ENCODE data around the gene ZDHHC11B. TPM values are rescaled to one million over a fixed set of nuclear protein-coding genes. Genes with fewer than 3 reads are reported as not detected.
A peak's percentile ranks its signal among the peaks of the same experiment; 100 is the strongest.

ZDHHC11B gene
- total and polyA plus RNA-seq, 2 donors from 2014 or later: 4.4 to 5.4 TPM

DNA sequence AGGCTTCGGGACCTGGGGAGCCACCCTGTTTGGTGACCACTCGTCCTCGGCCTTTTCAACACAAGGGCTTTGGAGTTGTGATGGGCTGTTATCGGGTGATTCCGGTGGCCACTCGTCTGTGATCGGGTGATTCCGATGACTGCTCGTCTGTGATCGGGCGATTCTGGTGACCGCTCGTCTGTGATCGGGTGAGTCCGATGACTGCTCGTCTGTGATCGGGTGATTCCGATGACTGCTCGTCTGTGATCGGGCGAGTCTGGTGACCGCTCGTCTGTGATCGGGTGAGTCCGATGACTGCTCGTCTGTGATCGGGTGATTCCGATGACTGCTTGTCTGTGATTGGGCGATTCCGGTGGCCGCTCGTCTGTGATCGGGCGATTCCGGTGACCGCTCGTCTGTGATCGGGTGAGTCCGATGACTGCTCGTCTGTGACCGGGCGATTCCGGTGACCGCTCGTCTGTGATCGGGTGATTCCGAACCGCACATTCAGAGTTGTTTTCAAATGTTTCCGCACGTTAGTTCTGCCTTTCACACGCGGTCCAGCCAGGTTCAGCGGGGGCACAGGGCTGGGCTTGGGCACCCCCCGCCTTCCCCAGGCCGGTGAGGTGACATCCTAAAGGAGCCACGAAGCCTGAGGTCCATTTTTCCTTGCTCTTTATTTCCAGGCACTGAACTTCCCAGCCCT is 121.6 kb downstream of the ZDHHC11B start:
- DNase-seq: peak in 1 of 5 donors; percentile 56
- TF ChIP-seq, protein P1, sequence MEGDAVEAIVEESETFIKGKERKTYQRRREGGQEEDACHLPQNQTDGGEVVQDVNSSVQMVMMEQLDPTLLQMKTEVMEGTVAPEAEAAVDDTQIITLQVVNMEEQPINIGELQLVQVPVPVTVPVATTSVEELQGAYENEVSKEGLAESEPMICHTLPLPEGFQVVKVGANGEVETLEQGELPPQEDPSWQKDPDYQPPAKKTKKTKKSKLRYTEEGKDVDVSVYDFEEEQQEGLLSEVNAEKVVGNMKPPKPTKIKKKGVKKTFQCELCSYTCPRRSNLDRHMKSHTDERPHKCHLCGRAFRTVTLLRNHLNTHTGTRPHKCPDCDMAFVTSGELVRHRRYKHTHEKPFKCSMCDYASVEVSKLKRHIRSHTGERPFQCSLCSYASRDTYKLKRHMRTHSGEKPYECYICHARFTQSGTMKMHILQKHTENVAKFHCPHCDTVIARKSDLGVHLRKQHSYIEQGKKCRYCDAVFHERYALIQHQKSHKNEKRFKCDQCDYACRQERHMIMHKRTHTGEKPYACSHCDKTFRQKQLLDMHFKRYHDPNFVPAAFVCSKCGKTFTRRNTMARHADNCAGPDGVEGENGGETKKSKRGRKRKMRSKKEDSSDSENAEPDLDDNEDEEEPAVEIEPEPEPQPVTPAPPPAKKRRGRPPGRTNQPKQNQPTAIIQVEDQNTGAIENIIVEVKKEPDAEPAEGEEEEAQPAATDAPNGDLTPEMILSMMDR (IDR thresholded peaks at IDR 0.05; ENCODE audit: borderline replicate concordance, extremely low read depth, insufficient read depth): no peak
- no peaks in the 10 kb centered on the region for H3K9me3 ChIP-seq (ENCODE audit: control insufficient read depth in 2 of 3, insufficient read depth in 1 of 3, low read length in 3 of 3)
- no peak overlapping the region for H3K4me3 ChIP-seq (ENCODE audit: low read length in 3 of 3)
- peaks cover 0 to 4% (median 4%) of the 10 kb centered on the region in 3 donors for H3K36me3 ChIP-seq (ENCODE audit: control insufficient read depth in 2 of 3, insufficient read depth in 3 of 3, low read length in 3 of 3)
- no peak overlapping the region for H3K27ac ChIP-seq (ENCODE audit: low read depth in 2 of 2, low read length in 2 of 2)
- H3K27me3 ChIP-seq (ENCODE audit: control insufficient read depth, insufficient read depth, low read length): no peaks in the 10 kb centered on the region
- no peaks in the 10 kb centered on the region for H3K4me1 ChIP-seq (ENCODE audit: control insufficient read depth in 2 of 3, insufficient read depth in 2 of 3, low read depth in 1 of 3, low read length in 3 of 3)
- no peak overlapping the region for H3K9ac ChIP-seq (ENCODE audit: low read length in 3 of 3)
- FAIRE-seq: no peak
- intact Hi-C loops (cut with DNase I): loop anchor here (10.0 kb wide), 1 partner anchor 242 kb away; no protein-coding TSS in a partner anchor

DNA sequence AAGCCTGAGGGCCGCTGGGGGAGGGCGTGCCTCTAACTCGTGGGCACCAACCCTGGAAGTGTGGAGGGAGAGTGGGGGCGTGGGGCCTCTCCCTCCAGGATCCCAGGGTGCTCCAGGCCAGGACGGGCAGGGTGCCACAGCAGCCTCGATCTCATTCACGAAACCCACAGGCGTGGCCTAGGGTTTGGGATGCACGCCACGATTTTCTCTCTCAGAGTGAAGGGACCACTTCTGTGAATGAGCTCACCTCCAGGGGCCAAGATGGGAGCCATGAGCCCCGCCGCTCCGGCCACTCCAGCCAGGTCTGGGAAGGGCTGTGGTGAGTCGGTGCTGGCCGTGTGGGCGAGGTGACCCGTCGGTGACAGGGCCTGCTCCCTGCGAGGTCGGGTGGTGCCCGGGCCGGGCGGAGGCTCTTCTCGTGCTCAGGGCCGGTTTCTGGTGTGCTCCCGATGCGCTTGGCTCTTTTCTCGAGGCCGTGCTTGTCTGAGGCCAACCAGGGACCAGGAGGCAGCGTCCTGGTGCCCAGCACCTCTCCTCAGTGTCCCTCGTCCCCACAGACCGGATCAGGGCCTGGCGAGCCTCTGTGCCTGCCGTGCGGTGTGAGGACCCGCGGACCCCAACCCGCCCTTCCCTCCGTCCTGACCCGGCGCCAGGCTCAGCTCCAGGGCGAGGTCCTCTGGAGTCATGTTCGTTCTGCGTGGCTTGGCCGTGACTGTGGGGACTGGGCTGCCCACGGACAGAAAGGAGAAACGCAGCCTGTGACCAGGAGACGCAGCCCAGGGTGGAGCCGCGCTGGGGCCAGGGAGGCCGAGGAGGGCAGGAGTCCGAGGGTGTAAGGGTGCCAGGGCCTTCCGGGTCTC is 122.4 kb downstream of the ZDHHC11B start:
- DNase-seq (peak in 1 of 5 donors; percentile 69), FAIRE-seq (no peak)
- TF ChIP-seq, protein P1 (IDR thresholded peaks at IDR 0.05; ENCODE audit: borderline replicate concordance, extremely low read depth, insufficient read depth): no peak
- H3K4me1 ChIP-seq (ENCODE audit: control insufficient read depth in 2 of 3, insufficient read depth in 2 of 3, low read depth in 1 of 3, low read length in 3 of 3): no peaks in the 10 kb centered on the region
- no peaks in the 10 kb centered on the region for H3K9me3 ChIP-seq (ENCODE audit: control insufficient read depth in 2 of 3, insufficient read depth in 1 of 3, low read length in 3 of 3)
- H3K4me3 ChIP-seq (ENCODE audit: low read length in 3 of 3): no peak overlapping the region
- H3K9ac ChIP-seq (ENCODE audit: low read length in 3 of 3): no peak overlapping the region
- intact Hi-C loops (cut with DNase I): loop anchor here (10.0 kb wide), 1 partner anchor 243 kb away; no protein-coding TSS in a partner anchor
- no peak overlapping the region for H3K27ac ChIP-seq (ENCODE audit: low read depth in 2 of 2, low read length in 2 of 2)
- H3K27me3 ChIP-seq (ENCODE audit: control insufficient read depth, insufficient read depth, low read length): no peaks in the 10 kb centered on the region
- H3K36me3 ChIP-seq (ENCODE audit: control insufficient read depth in 2 of 3, insufficient read depth in 3 of 3, low read length in 3 of 3): peaks cover 0 to 9% (median 4%) of the 10 kb centered on the region in 3 donors

DNA sequence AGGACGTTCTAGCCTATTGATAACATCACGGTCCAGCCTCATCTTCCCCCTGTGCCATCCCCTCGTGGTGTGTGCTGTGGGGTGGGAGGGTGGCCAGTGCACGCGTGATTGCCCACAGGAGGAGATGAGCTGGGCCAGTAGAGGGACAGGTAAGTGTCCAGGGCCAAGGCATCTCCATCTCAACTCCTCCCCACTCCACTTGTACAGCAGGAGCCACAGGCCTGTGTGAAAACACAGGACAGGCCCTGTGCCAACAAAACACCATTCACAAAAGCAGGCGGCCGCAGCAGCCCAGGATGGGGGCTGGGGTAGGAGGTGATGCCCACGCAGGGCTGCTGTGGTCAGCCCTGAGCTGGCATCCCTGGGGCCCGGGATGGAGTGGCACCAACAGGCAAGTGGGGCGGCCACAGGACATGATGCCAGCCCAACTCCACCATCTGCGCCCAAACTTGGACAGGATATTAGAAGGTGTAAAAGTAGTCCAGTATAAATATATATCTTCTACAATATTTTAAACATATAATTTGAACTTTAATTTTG is 124.0 kb downstream of the ZDHHC11B start:
- TF ChIP-seq, protein P1 (IDR thresholded peaks at IDR 0.05; ENCODE audit: borderline replicate concordance, extremely low read depth, insufficient read depth): no peak
- Histone ChIP-seq H3K36me3 (ENCODE audit: control insufficient read depth in 2 of 3, insufficient read depth in 3 of 3, low read length in 3 of 3) (peaks cover 0 to 9% (median 4%) of the 10 kb centered on the region in 3 donors), H3K9me3 (ENCODE audit: control insufficient read depth in 2 of 3, insufficient read depth in 1 of 3, low read length in 3 of 3) (no peaks in the 10 kb centered on the region), H3K4me1 (ENCODE audit: control insufficient read depth in 2 of 3, insufficient read depth in 2 of 3, low read depth in 1 of 3, low read length in 3 of 3) (no peaks in the 10 kb centered on the region), H3K27me3 (ENCODE audit: control insufficient read depth, insufficient read depth, low read length) (no peaks in the 10 kb centered on the region), H3K27ac (ENCODE audit: low read depth in 2 of 2, low read length in 2 of 2) (no peak overlapping the region), H3K9ac (ENCODE audit: low read length in 3 of 3) (no peak overlapping the region), H3K4me3 (ENCODE audit: low read length in 3 of 3) (no peak overlapping the region)
- DNase-seq (peak in 1 of 5 donors; percentile 48), FAIRE-seq (no peak)
- intact Hi-C loops (cut with DNase I): loop anchor here (10.0 kb wide), 1 partner anchor 244 kb away; no protein-coding TSS in a partner anchor

Other genes with a start within 250 kb of the ZDHHC11B start
- 7.8 TPM for gene CEP72, start 172.4 kb downstream of the ZDHHC11B start, total RNA-seq
- gene CEP72, start 172.4 kb downstream of the ZDHHC11B start, polyA plus RNA-seq (ENCODE audit: insufficient read depth, low read depth, low replicate concordance): 1.1 TPM
- 6.9 TPM for gene TPPP, start 91.4 kb downstream of the ZDHHC11B start, total RNA-seq
- 5.8 TPM for gene TPPP, start 91.4 kb downstream of the ZDHHC11B start, polyA plus RNA-seq (ENCODE audit: insufficient read depth, low read depth, low replicate concordance)
- gene ZDHHC11, start 66.3 kb upstream of the ZDHHC11B start, total RNA-seq: 10.1 TPM
- gene ZDHHC11, start 66.3 kb upstream of the ZDHHC11B start, polyA plus RNA-seq (ENCODE audit: insufficient read depth, low read depth, low replicate concordance): 1.6 TPM
- gene BRD9, start 108.1 kb upstream of the ZDHHC11B start, total RNA-seq: 38.0 TPM
- 17.5 TPM for gene BRD9, start 108.1 kb upstream of the ZDHHC11B start, polyA plus RNA-seq (ENCODE audit: insufficient read depth, low read depth, low replicate concordance)
- 1.6 TPM for gene TRIP13, start 108.2 kb upstream of the ZDHHC11B start, total RNA-seq
- 0.86 TPM for gene TRIP13, start 108.2 kb upstream of the ZDHHC11B start, polyA plus RNA-seq (ENCODE audit: insufficient read depth, low read depth, low replicate concordance)
- 14.1 TPM for gene NKD2, start 224.1 kb upstream of the ZDHHC11B start, total RNA-seq
- 7.9 TPM for gene NKD2, start 224.1 kb upstream of the ZDHHC11B start, polyA plus RNA-seq (ENCODE audit: insufficient read depth, low read depth, low replicate concordance)